HG02981 (cell line): Measurements from ENCODE around the gene PKM.
"Not testable (repeated sequence)": the region's sequence is repeated elsewhere in the genome, so short reads cannot be mapped to it uniquely, and the experiment has no call there.

Experiments
- ATAC-seq: cut with Tn5 transposase; IDR thresholded peaks from one replicate; pipeline ENCODE4 v1.9.1; 2021; ENCODE audit warnings: mild to moderate bottlenecking, moderate library complexity; ENCODE audit not compliant: unreplicated experiment

The PKM gene

GRCh38 chr15:72179950-72180581 is 50.9 kb downstream of the PKM start:
- no peak for ATAC-seq

GRCh38 chr15:72178976-72179585 is 51.9 kb downstream of the PKM start:
- ATAC-seq: no peak

- no peak for ATAC-seq
Observed at GRCh38 chr15:72176743-72177142, 54.2 kb downstream of the PKM start.

GRCh38 chr15:72176159-72176558 is 54.8 kb downstream of the PKM start:
- no peak for ATAC-seq

- no peak for ATAC-seq
Observed at GRCh38 chr15:72175186-72176044, 55.6 kb downstream of the PKM start.

GRCh38 chr15:72174551-72175165 is 56.3 kb downstream of the PKM start:
- no peak for ATAC-seq

GRCh38 chr15:72173864-72174550 is 57.0 kb downstream of the PKM start:
- no peak for ATAC-seq

- no peak for ATAC-seq
Observed at GRCh38 chr15:72173401-72173800, 57.6 kb downstream of the PKM start.

- no peak for ATAC-seq
Observed at GRCh38 chr15:72172796-72173195, 58.2 kb downstream of the PKM start.

- ATAC-seq: not testable (repeated sequence)
Observed at GRCh38 chr15:72171978-72172377, 59.0 kb downstream of the PKM start.

- no peak for ATAC-seq
Observed at GRCh38 chr15:72170691-72171090, 60.3 kb downstream of the PKM start.

- no peak for ATAC-seq
Observed at GRCh38 chr15:72169921-72170611, 60.9 kb downstream of the PKM start.

GRCh38 chr15:72169236-72169920 is 61.6 kb downstream of the PKM start:
- no peak for ATAC-seq

GRCh38 chr15:72168808-72169190 is 62.2 kb downstream of the PKM start:
- no peak for ATAC-seq

GRCh38 chr15:72168131-72168807 is 62.7 kb downstream of the PKM start:
- no peak for ATAC-seq

GRCh38 chr15:72167445-72167844 is 63.5 kb downstream of the PKM start:
- ATAC-seq: no peak

GRCh38 chr15:72166716-72167417 is 64.1 kb downstream of the PKM start:
- ATAC-seq: no peak

- ATAC-seq: no peak
Observed at GRCh38 chr15:72163719-72164118, 67.3 kb downstream of the PKM start.

- no peak for ATAC-seq
Observed at GRCh38 chr15:72162569-72162968, 68.4 kb downstream of the PKM start.
